ENCODE data around the gene ADAP1. TPM values are rescaled to one million over a fixed set of nuclear protein-coding genes. Genes with fewer than 3 reads are reported as not detected.
A peak's percentile ranks its signal among the peaks of the same experiment; 100 is the strongest.
"Not testable (repeated sequence)": the region's sequence is repeated elsewhere in the genome, so short reads cannot be mapped to it uniquely, and the experiment has no call there.

Gene ADAP1
- total RNA-seq, 3 donors from 2014 or later = 75.0 to 79.6 (median 79.5) TPM

GRCh38 chr7:935164-935873 is 19.2 kb downstream of the ADAP1 start:
- Mint-ChIP-seq H3K4me1 (ENCODE audit: low read depth) (peaks cover 14% of the 10 kb centered on the region), H3K4me3 (no peak overlapping the region), H3K36me3 (ENCODE audit: insufficient read depth) (no peaks in the 10 kb centered on the region), H3K9me3 (peaks cover 4% of the 10 kb centered on the region), H3K27me3 (ENCODE audit: low read depth) (no peaks in the 10 kb centered on the region)
- DNase-seq (no peak), ATAC-seq (no peak)

GRCh38 chr7:934469-935163 is 19.9 kb downstream of the ADAP1 start:
- Mint-ChIP-seq H3K4me3 (no peak overlapping the region), H3K36me3 (ENCODE audit: insufficient read depth) (no peaks in the 10 kb centered on the region), H3K27me3 (ENCODE audit: low read depth) (no peaks in the 10 kb centered on the region), H3K4me1 (ENCODE audit: low read depth) (peaks cover 14% of the 10 kb centered on the region), H3K9me3 (no peaks in the 10 kb centered on the region)
- DNase-seq (no peak), ATAC-seq (no peak)

- peaks cover 28% of the 10 kb centered on the region for H3K4me1 Mint-ChIP-seq (ENCODE audit: low read depth)
- DNase-seq = no peak
- H3K27me3 Mint-ChIP-seq (ENCODE audit: low read depth) = no peaks in the 10 kb centered on the region
- H3K36me3 Mint-ChIP-seq (ENCODE audit: insufficient read depth) = no peaks in the 10 kb centered on the region
- H3K4me3 Mint-ChIP-seq = no peak overlapping the region
- ATAC-seq = no peak
- no peaks in the 10 kb centered on the region for H3K9me3 Mint-ChIP-seq
These were observed 21.9 kb downstream of the ADAP1 start for GRCh38 chr7:932651-932975.

GRCh38 chr7:931871-932650 is 22.4 kb downstream of the ADAP1 start:
- ATAC-seq (no peak), DNase-seq (no peak)
- Mint-ChIP-seq H3K9me3 (no peaks in the 10 kb centered on the region), H3K4me3 (no peak overlapping the region), H3K36me3 (ENCODE audit: insufficient read depth) (no peaks in the 10 kb centered on the region), H3K27me3 (ENCODE audit: low read depth) (no peaks in the 10 kb centered on the region), H3K4me1 (ENCODE audit: low read depth) (peaks cover 31% of the 10 kb centered on the region)

- H3K27me3 Mint-ChIP-seq (ENCODE audit: low read depth) = no peaks in the 10 kb centered on the region
- H3K36me3 Mint-ChIP-seq (ENCODE audit: insufficient read depth) = no peaks in the 10 kb centered on the region
- ATAC-seq (no peak), DNase-seq (no peak)
- H3K4me1 Mint-ChIP-seq (ENCODE audit: low read depth) = peaks cover 26% of the 10 kb centered on the region
- no peak overlapping the region for H3K4me3 Mint-ChIP-seq
- H3K9me3 Mint-ChIP-seq = no peaks in the 10 kb centered on the region
These were observed 23.3 kb downstream of the ADAP1 start for GRCh38 chr7:930975-931758.

- H3K9me3 Mint-ChIP-seq = no peaks in the 10 kb centered on the region
- no peaks in the 10 kb centered on the region for H3K36me3 Mint-ChIP-seq (ENCODE audit: insufficient read depth)
- H3K4me1 Mint-ChIP-seq (ENCODE audit: low read depth) = peaks cover 36% of the 10 kb centered on the region
- no peak for DNase-seq
- ATAC-seq = no peak
- peak overlapping the region; percentile 46 for H3K4me3 Mint-ChIP-seq
- no peaks in the 10 kb centered on the region for H3K27me3 Mint-ChIP-seq (ENCODE audit: low read depth)
These were observed 25.2 kb downstream of the ADAP1 start for GRCh38 chr7:929311-929711.

DNA sequence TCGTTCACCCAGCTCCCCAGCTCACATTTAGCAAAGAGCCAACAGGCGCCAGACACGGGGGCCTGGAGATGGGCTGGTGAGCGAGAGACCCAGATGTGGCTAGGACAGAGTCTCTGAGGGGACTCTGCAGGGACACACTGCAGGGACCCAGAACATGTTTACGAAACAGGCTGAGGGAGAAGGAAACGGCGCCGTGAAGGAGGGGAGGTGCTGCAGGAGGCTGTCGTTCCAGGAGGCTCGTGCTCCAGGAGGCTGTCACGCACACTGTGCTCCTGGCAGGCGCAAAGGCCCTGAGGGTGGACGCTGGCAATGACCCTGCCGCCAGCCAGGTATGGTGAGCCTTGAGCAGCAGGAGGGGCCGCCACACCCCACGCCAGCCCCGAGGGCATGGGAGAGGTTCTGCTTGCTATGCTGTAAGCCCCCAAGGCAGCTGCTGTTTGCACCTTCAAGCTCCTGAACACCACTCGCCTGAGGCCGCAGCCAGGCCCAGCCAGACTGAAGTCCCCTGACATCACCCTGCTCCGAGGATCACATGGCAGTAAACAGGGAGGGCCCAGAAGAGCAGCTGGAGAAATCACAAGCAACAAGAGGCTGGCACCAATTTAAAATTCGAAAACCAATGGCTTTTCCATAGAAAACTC is 27.3 kb downstream of the ADAP1 start:
- Mint-ChIP-seq H3K36me3 (ENCODE audit: insufficient read depth) (no peaks in the 10 kb centered on the region), H3K27me3 (ENCODE audit: low read depth) (no peaks in the 10 kb centered on the region), H3K9me3 (no peaks in the 10 kb centered on the region), H3K4me1 (ENCODE audit: low read depth) (peaks cover 47% of the 10 kb centered on the region), H3K4me3 (peak overlapping the region; percentile 19)
- ATAC-seq = no peak
- peak; percentile 4 for DNase-seq

DNA sequence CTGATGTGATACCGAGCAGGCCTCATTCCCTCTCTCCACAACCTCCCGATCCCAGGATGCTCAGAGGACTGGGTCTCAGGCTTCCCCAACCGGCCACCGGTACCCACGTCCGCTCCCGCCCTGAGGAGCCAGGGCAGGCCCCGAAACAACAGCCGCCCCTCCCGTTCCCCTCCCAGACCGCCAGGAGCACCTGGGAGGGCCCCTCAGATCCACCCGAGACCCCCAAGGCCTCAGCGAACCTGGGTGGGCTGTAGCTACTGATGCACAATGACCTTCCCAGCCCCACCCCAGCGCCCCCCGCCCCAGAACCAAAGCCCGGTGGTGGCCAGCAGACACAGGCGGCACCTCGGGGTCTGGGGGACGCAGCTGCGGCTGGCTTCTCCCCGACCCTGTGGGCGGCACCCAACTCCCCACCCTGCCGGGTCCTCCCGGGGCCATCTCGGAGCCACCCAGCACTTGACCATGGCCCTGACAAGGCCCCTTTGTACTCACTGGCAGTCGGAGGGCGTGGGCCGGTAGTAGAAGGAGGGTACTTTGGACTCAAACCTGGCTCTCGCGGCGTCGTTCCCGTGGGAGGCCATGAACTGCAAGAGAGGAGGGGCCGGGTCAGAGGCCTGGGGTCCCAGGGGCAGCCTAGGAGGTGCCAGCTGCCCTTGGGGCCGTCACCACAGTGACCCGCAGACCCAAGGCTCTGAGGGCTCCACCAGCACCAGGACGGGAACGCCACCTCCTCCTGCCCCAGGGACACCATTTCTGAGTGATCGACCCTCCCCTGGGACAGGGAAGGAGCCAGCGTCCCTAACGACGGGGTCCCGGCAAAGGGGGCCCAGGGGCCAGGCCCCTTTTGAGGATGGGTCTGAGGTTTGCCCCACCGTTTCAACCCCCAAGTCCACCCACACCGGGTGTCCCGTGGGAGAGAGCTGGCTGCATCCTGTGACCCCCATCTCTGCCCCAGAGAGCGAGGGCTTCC is 28.1 kb downstream of the ADAP1 start:
- no peak overlapping the region for H3K4me3 Mint-ChIP-seq
- H3K9me3 Mint-ChIP-seq = no peaks in the 10 kb centered on the region
- H3K27me3 Mint-ChIP-seq (ENCODE audit: low read depth) = no peaks in the 10 kb centered on the region
- DNase-seq (peak; percentile 3), ATAC-seq (no peak)
- peaks cover 52% of the 10 kb centered on the region for H3K4me1 Mint-ChIP-seq (ENCODE audit: low read depth)
- no peaks in the 10 kb centered on the region for H3K36me3 Mint-ChIP-seq (ENCODE audit: insufficient read depth)

GRCh38 chr7:925601-926000 is 28.9 kb downstream of the ADAP1 start:
- H3K9me3 Mint-ChIP-seq = no peaks in the 10 kb centered on the region
- H3K27me3 Mint-ChIP-seq (ENCODE audit: low read depth) = no peaks in the 10 kb centered on the region
- DNase-seq = peak; percentile 66
- H3K4me3 Mint-ChIP-seq = no peak overlapping the region
- H3K36me3 Mint-ChIP-seq (ENCODE audit: insufficient read depth) = no peaks in the 10 kb centered on the region
- H3K4me1 Mint-ChIP-seq (ENCODE audit: low read depth) = peaks cover 58% of the 10 kb centered on the region
- peak; percentile 5 to 12 for ATAC-seq

DNA sequence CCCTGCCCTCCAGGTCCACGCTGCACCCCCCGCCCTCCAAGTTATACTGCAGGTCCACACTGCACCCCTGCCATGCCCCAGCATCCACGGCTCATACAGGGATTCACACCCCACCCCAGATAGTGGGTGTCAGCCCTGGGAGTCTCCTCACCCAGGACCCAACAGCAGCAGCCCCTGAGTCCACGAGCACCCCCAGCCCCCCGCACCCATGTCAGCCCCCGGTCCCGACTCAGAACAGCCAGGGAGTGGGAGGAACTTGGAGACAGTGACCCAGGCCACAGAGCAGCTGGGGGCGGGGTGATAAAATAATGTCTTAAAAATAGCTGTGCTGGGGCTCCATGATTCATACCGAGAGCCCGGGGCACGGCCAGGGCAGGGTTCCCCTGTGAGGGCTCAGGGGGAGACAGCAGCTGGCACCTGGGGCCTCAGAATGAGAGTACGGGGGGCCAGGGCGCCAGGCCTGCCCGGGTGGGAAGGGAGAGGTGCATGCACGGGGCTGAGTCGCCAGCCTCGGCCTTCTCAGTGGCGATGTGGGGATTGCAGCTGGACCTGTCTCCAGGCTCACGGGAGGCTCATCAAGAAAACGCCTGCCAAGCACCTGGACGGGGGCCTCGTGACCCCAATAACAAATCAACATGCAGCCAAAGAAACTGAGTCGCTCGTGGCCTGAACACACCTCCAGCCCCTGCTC is 29.8 kb downstream of the ADAP1 start:
- peaks cover 55% of the 10 kb centered on the region for H3K4me1 Mint-ChIP-seq (ENCODE audit: low read depth)
- ATAC-seq = peak; percentile 32 to 33

DNA sequence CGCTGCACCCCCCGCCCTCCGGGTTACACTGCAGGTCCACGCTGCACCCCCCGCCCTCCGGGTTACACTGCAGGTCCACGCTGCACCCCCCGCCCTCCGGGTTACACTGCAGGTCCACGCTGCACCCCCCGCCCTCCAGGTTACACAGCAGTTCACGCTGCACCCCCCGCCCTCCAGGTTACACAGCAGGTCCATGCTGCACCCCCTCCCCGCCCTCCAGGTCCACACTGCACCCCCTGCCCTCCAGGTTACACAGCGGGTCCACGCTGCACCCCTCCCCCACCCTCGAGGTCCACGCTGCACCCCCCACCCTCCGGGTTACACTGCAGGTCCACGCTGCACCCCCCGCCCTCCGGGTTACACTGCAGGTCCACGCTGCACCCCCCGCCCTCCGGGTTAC is 30.4 kb downstream of the ADAP1 start:
- H3K27me3 Mint-ChIP-seq (ENCODE audit: low read depth); H3K9me3 Mint-ChIP-seq; DNase-seq; H3K36me3 Mint-ChIP-seq (ENCODE audit: insufficient read depth); H3K4me3 Mint-ChIP-seq; ATAC-seq: not testable (repeated sequence)
- peaks cover 51% of the 10 kb centered on the region for H3K4me1 Mint-ChIP-seq (ENCODE audit: low read depth)

More for the DNA sequence above, 29.8 kb downstream of the ADAP1 start:
- peak; percentile 50 for DNase-seq
- Mint-ChIP-seq H3K9me3 (no peaks in the 10 kb centered on the region), H3K4me3 (peak overlapping the region; percentile 74), H3K27me3 (ENCODE audit: low read depth) (no peaks in the 10 kb centered on the region), H3K36me3 (ENCODE audit: insufficient read depth) (no peaks in the 10 kb centered on the region)

DNA sequence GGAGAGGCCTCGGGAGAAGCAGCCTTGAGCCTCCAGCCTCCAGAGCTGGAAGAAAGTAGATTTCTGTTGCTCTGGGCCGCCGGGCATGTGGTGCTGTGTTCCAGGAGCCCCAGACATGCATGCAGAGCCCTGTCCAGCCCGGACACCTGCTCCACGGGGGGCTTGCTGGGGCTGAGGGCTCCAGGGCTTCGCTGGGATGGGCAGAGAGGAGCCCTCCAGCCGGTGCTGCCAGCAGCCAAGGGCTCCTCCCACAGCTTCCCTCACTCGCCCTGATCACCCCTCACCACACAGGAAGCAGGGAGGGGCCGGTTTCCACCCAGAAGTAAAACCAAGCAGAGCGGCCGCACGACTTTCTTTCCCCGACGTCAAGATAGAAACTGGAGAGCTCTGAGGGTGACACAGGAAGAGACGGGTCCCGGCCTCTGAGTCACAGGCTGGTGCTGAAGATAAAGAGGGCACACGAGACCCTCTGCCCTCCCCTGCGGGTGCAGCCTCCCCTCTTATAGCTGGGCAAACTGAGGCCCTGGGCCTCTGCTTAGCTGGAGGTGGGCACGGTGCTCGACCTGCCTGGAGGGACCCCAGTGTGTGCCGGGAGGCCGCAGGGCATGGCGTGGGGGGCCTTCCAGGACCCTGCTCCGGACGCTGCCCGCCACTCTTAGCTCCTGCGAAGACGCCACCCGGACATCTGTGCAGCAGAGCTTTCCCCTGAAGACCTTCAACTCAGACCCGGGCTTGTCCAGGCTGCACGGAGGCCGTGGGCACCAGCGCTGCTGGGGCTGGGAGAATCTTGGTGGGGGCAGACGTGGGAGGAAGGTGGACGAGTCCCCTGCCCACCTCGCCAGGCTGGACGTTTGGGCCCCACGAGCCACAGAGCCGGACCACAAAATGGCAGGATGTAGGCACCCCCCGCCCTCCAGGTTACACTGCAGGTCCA is 31.1 kb downstream of the ADAP1 start:
- H3K4me1 Mint-ChIP-seq (ENCODE audit: low read depth) = peaks cover 45% of the 10 kb centered on the region
- ATAC-seq (peak; percentile 84 to 87), DNase-seq (peak; percentile 89)
- H3K27me3 Mint-ChIP-seq (ENCODE audit: low read depth) = no peaks in the 10 kb centered on the region
- H3K9me3 Mint-ChIP-seq = no peaks in the 10 kb centered on the region
- H3K36me3 Mint-ChIP-seq (ENCODE audit: insufficient read depth) = no peaks in the 10 kb centered on the region
- peak overlapping the region; percentile 77 for H3K4me3 Mint-ChIP-seq

Data from activated T-cell treated with anti-CD3 and anti-CD28 coated beads, Interleukin-2, amount 50 U/mL, for 4 hours (primary cell).